VCaP (cell line): ENCODE data around the gene HMGXB3.

Source experiments
- H3K27ac ChIP-seq: fragments of 450-650 bp; 2 replicates; pipeline ENCODE4 v1.5.1; 2017
- TF ChIP-seq, protein P1 (sequence below): fragments of 450-650 bp; conservative IDR thresholded peaks from 2 replicates; pipeline ENCODE4 v1.5.1; 2017; ENCODE audit warnings: mild to moderate bottlenecking, moderate library complexity

The HMGXB3 gene

GRCh38 chr5:150073086-150073625 lies 72.6 kb downstream of the HMGXB3 start:
- TF ChIP-seq, protein P1, sequence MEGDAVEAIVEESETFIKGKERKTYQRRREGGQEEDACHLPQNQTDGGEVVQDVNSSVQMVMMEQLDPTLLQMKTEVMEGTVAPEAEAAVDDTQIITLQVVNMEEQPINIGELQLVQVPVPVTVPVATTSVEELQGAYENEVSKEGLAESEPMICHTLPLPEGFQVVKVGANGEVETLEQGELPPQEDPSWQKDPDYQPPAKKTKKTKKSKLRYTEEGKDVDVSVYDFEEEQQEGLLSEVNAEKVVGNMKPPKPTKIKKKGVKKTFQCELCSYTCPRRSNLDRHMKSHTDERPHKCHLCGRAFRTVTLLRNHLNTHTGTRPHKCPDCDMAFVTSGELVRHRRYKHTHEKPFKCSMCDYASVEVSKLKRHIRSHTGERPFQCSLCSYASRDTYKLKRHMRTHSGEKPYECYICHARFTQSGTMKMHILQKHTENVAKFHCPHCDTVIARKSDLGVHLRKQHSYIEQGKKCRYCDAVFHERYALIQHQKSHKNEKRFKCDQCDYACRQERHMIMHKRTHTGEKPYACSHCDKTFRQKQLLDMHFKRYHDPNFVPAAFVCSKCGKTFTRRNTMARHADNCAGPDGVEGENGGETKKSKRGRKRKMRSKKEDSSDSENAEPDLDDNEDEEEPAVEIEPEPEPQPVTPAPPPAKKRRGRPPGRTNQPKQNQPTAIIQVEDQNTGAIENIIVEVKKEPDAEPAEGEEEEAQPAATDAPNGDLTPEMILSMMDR = no peak
- H3K27ac ChIP-seq = no peak overlapping the region

DNA sequence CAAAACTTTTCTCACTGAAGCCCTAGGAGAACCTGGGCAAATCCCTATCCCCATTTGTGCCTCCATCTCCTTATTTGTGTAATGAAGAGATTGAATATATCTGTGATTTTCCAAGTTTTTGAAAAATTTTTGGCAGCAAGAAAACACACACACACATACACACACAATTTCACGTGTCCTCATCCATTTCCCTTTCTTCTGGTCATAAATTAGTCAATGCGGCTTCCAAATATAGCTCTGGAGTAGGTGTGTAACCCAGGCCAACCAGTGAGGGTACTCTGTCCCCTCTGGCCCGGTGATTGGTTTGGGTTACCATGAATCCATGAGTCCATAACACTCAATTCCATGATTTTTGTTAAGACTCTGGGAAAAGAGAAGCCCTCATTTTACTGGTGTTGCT lies 73.1 kb downstream of the HMGXB3 start:
- TF ChIP-seq, protein P1 = no peak
- H3K27ac ChIP-seq = no peak overlapping the region

GRCh38 chr5:150075233-150075632 lies 74.7 kb downstream of the HMGXB3 start:
- no peak overlapping the region for H3K27ac ChIP-seq
- TF ChIP-seq, protein P1 = no peak

GRCh38 chr5:150075806-150076205 lies 75.3 kb downstream of the HMGXB3 start:
- TF ChIP-seq, protein P1 = no peak
- H3K27ac ChIP-seq = no peak overlapping the region

- TF ChIP-seq, protein P1 = no peak
- H3K27ac ChIP-seq = no peak overlapping the region
Observed at GRCh38 chr5:150077060-150077459, 76.5 kb downstream of the HMGXB3 start.

DNA sequence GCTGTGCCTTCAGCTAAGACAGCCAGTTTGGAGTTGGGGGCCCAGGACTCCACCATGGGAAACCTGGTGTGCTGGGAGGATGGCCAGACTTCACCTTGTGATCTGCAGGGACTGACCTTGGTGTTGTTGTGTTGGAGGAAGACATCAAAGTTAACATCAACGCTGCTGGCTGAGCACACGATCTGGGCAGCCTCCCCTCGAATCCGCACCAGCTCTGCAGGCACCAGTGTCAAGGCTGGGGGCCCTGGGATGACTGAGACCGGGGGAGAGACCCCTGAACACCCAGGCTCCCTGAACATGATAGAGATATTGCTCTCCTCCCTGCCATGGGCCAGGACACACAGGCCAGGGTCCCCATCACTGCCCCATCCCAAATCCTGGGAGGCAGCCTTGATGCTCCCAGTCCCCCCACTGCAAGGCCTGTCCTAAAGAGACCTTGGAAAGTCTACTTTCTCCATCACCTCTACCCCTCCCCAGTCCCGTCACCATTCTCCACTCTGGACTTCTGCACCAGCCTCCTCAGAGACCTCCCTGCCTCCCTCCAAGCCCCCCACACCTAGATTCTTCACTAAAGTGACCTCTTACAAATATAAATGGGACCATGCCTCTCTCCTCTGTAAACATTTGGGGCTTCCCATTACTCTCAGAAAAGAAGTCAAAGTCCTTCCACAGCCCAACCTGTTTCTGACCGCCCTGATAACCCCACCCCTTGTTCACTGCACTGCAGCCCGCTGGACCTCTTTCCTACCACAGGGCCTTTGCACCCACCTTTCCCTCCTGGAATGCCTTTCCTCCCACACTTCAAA lies 77.7 kb downstream of the HMGXB3 start:
- TF ChIP-seq, protein P1 = no peak
- H3K27ac ChIP-seq = no peak overlapping the region

DNA sequence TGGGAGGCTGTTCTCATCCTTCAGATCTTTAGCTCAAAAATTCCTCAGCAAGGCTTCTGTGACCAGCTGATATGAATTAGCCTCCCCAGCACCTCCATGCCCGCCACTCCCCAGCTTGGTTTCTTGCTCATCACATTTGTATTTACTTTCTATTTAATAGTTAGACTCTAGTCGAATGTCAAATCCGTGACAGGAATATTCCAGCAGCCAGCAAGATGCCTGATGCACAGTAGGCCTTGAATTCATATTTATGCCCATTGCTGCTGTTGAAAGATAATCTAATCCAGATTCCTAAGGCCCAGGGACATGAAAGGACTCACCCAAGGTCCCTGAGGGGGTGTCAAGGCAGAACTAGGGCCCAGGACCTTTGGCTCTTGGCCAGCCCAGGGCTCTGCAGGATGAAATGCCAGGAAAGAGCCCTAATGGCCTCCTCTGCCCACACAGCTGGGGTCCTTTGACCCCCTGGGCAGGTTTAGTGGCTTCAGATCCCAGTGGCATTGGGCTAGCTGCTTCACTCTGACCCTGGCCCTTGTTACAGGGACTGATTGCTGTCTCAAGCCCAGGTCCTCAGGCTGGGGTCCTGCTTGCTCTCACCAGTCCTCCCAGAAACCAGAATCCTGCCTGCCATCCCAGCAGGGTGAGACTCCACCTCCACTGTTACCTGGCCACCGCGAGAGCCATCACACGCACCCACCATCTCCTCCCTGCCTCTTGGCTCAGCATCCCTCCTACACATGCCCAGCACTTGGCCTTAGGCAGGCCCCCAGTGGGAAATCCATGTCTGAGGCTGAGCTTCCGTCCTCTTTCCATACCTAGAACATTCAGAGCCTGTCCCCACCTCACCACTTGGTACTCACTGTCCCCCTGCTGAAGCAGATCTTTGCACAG lies 78.5 kb downstream of the HMGXB3 start:
- TF ChIP-seq, protein P1 = no peak
- H3K27ac ChIP-seq = no peak overlapping the region
